Neural progenitor cell (in vitro differentiated cells): ENCODE data around the gene SNX10.

Source experiments
- EZH2 ChIP-seq: fragments of 200-600 bp; sonication (generic); IDR thresholded peaks from 2 replicates; pipeline ENCODE4 v1.6.1; 2017; ENCODE audit warnings: antibody characterized with exemption, mild to moderate bottlenecking, moderate library complexity
- EZH2phosphoT487 ChIP-seq: fragments of 200-600 bp; sonication (generic); IDR thresholded peaks from 2 replicates; pipeline ENCODE4 v1.6.1; 2017; ENCODE audit warnings: antibody characterized with exemption
- TF ChIP-seq, protein P1 (sequence below): fragments of 200-600 bp; sonication (generic); IDR thresholded peaks from 2 replicates; pipeline ENCODE4 v1.5.1; 2017; ENCODE audit warnings: antibody characterized with exemption, mild to moderate bottlenecking

DNA sequence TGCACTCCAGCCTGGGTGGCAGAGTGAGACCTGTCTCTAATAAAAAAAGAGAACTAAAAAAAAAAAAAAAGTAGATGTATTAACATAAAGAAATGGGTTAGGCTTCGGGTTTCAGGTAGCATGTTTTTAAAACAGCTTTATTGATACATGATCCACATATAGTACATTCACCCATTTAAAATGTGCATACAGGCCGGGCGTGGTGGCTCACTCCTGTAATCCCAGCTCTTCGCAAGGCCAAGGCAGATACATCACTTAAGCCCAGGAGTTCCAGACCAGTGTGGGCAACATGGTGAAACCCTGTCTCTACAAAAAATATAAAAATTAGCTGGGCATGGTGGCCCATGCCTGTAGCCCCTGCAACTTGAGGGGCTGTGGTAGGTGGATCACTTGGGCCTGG lies 39.5 kb downstream of the SNX10 start:
- TF ChIP-seq, protein P1, sequence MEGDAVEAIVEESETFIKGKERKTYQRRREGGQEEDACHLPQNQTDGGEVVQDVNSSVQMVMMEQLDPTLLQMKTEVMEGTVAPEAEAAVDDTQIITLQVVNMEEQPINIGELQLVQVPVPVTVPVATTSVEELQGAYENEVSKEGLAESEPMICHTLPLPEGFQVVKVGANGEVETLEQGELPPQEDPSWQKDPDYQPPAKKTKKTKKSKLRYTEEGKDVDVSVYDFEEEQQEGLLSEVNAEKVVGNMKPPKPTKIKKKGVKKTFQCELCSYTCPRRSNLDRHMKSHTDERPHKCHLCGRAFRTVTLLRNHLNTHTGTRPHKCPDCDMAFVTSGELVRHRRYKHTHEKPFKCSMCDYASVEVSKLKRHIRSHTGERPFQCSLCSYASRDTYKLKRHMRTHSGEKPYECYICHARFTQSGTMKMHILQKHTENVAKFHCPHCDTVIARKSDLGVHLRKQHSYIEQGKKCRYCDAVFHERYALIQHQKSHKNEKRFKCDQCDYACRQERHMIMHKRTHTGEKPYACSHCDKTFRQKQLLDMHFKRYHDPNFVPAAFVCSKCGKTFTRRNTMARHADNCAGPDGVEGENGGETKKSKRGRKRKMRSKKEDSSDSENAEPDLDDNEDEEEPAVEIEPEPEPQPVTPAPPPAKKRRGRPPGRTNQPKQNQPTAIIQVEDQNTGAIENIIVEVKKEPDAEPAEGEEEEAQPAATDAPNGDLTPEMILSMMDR = no peak
- TF ChIP-seq EZH2 (no peak), EZH2phosphoT487 (no peak)
